Activated CD8-positive, alpha-beta memory T cell treated with anti-CD3 and anti-CD28 coated beads for 24 hours (primary cell): Measurements from ENCODE around the gene TYSND1.
"Not testable (repeated sequence)": the region's sequence is repeated elsewhere in the genome, so short reads cannot be mapped to it uniquely, and the experiment has no call there.

Source experiments
- DNase-seq: peaks from one replicate; pipeline ENCODE4 v3.0.0-alpha.2; 2020

The TYSND1 gene

DNA sequence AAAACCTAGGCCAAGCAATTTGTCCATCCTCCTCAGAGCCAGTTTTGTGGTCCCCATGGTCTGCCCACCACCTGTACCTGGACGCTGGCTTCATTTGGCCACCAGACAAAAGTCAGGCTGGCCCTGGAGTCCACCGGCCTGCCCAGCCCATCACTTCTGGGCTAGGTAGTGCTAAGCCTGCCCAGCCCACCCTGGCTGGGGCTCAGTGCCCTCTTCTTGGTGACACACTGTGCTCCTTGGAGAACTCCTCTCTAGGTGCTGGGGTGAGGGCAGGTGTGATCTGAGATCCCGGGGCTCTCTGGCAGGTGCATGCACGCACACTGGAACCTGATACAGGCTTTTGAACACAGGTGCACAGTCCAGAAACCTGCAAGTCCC lies 15.0 kb downstream of the TYSND1 start:
- DNase-seq = no peak

DNA sequence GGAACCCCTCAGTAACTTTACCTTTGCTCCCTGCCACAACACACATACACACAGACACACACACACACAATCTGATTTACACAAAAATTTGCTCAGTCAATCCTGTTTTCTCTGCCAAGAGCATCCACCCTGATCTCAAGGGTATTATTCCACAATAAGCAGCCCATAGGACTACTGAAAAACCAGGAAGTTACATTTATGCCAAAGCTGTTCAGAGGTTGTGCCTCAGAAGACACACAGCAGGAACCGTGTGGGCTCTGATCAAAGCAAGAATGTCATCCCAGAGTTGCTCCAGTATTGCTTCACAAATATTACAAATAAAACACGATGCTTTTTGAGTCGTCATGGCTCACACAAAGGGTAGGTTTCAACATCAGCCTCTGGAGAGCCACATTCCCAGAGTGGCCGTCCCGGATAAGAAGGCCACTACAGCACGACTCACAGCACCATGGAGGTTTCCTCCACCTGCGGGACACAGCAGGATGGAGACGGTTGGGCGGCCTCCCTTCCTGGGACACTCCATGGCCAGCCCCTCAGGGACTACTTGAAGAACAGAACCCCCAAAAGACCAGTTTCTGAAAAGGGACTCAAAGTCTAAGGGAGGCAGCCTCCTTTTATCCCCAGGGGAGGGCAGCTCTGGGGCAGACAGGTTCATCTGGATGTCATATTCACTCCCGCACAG lies 15.5 kb downstream of the TYSND1 start:
- no peak for DNase-seq

DNA sequence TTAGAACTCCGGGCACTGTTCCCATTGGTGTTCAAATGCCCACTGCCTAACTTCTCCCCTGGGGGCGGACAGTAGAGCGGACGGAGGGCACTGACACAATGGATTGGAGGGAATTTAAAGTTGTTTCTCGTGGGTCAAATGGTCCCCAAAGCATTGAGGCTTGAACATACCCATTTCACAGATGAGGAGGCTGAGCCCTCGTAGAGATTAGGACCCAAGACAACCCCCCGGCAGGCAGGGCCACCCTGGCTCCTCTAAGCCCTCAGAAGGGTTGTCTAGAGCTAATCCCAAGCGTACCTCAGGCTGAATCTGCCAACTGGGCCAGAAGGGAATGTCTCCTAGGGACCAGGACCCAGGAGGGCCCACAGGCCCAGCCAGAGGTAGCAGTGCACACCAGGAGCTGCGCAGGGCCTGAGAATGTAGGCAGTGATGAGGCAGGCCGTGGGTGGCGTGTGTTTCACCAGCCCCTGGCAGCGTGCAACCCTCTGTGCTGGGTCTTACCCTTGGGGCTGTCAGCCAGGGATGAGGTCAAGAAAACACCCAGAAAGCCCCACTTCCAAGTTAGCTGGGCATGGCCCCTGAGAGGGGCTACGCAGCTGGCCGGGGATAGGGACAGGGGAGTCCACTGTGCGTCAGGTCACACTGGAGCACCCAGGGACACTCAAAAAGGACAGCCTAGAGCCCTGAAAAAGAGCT lies 19.7 kb downstream of the TYSND1 start:
- DNase-seq = no peak

DNA sequence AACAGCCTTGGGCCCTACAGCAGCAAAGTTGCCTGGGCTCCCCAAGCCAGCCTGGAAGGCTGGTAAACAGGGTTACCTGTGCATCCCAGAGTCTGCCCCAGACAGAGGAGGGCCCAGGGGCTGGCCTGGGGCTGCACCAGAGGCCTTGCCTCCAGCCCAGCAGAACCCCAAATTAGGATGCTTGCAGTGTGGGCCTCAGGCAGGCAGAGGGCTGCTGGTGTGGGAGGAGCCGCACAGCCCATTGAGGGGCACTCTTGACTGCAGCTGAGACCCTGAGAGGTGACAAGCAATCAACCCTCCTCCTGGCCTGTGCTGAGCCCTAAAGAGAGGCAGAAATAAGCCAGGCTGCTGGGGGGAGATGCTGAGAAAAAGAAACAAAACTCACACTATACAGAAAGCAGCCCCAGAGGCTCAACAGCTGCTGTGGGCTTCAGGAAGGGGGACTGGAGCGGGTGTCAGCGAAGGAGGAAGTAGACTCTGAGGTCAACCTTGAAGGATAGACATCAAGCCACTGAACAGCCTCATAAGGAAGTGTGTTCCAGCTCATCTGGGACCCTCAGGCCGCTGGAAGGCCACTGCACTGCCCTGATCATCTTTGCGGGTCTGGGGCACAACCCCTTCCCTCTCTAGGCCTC lies 20.5 kb downstream of the TYSND1 start:
- DNase-seq = no peak

DNA sequence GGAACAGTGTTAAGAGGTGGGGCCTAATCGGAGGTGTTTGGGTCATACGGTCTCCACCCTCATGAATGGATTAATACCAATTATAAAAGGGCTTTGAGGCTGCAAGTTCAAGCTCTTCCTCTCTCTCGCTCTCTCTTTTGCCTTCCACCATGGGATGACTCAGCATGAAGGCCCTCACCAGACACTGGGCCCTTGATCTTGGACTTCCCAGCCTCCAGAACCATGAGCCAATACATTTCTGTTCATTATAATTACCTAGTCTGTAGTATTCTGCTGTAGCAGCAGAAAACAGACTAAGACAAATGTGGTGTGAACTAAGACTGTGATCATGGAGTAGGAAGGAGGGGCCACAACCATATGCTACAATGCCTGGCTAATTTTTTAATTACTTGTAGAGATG lies 21.6 kb downstream of the TYSND1 start:
- no peak for DNase-seq

DNA sequence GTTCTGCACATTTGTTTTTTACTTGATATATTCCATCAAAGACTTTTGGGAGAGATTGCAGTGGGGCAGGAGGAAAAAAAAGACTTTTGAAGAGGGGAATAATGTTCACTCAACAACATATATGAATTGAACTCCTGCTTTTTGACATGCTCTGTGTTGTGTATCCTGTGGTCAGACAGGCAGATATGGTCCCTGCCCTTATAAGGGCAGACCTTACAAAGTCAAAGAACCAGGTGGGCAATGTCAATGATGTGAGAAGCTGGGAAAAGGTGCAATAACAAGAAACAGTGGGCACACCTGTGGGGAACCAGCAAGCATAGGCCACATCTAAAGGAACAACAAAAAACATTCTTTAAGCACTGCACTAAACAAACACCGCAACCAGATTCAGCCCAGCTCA lies 22.1 kb downstream of the TYSND1 start:
- DNase-seq = no peak

DNA sequence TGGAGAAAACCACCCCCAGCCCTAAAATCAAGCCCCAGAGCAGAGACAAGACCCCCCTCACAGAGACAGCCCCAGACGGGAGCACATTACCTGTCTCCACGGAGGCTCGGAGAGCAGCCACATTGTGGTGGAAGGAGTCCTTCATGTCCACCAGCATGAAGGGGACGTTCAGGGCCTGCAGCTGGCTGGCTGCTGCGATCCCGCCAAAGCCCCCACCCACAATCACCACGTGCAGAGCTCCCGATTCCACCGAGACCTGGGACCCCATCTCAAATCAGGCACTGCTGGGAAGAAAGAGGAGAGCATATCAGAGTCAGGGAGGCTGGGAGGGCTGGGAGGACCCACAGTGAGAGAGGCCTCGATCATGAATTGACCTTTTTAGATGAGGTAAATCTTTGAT lies 22.7 kb downstream of the TYSND1 start:
- no peak for DNase-seq

DNA sequence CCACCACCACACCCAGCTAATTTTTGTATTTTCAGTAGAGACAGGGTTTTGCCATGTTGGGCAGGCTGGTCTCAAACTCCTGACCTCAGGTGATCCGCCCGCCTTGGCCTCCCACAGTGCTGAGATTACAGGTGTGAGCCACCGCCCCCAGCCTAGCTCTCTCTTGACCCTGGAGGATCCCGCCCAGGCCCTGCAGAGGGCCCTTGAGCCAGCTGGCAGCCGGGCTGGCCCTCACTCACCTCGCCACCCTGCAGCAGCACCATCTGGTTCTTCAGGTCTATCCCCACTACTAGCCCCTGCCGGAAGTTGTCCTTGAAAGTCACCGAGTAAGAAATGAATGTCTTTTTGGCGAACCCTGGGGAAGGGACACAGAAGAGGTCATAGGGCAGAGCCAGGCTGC lies 23.3 kb downstream of the TYSND1 start:
- not testable (repeated sequence) for DNase-seq

DNA sequence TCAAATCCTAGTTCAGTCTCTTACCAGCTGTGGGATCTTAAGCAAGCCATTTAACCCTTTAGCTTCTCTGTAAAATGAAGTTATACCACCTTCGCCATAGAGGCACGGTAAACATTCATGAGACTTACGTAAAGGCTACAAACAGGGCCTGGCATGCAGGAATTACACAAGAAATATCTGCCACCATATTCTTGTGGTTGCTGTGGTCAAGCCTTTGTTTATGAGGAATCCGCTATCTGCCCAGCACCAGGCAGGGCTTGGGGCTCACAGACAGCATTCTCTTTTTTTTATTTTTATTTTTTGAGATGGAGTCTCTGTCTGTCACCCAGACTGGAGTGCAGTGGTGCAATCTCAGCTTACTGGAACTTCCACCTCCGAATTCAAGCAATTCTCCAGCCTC lies 23.8 kb downstream of the TYSND1 start:
- no peak for DNase-seq

DNA sequence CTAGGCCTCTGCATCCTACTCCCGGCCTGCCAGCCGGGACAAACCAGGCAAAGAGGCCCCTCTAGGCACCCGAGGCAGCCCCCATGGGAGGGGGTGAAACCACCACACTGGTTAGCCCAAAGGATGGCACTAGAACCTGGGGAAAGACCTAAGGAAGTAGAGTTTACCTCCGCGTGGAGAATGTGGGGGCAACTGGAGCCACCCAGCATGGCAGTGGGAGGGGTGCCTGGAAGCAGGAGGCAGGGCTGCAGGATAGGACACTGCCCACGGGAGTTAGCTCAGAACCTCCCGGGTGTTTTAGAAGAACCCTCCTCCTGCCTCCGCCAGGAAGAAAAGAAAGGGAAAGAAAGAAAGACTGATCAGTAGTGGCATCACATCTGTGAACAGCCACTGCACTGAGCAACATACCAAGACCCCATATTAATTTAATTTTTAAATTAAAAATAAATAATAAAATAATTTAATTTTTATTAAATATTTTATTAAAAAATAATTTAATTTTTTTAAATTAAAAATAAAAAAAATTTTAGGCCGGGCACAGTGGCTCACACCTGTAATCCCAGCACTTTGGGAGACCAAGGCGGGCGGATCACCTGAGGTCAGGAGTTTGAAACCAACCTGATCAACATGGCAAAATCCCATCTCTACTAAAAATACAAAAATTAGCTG lies 25.1 kb downstream of the TYSND1 start:
- DNase-seq = no peak

DNA sequence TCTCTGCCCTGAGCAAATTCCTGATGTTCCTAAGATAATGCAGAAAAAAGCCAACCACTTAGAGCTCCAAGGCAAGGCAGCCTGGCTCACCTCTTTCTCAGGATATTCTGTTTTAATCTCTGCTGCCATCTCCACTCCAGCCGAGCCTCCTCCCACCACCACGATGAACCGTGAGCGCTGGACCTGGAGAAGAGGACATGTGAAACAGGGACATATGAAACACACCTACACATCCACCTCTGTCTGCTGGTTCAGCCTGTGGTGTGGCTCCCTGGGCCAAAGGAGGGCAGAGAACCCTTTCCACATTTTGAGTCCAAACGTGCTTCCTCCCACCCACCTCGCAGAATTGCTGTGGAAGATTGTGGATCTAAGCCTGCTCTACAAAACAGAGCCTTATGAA lies 26.1 kb downstream of the TYSND1 start:
- no peak for DNase-seq

DNA sequence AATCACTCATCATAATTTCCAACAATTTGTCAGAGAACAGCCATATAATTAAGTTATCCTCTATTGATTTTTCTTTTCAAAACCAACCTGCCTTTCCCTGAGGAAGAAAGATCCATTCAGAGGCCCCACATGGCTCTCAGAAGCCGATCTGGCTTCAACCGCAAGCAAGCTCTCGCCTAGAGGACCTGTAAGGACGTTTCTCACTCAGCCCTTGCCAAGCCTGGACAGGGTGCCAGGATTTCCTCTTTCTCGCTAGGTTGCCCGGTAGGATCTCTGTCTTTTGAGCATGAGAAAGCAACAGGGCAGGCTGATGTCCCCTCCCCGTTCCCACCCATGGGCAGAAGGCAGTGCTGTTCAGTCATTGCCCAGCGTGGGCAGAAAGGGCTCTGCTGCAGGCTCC lies 26.9 kb downstream of the TYSND1 start:
- no peak for DNase-seq

DNA sequence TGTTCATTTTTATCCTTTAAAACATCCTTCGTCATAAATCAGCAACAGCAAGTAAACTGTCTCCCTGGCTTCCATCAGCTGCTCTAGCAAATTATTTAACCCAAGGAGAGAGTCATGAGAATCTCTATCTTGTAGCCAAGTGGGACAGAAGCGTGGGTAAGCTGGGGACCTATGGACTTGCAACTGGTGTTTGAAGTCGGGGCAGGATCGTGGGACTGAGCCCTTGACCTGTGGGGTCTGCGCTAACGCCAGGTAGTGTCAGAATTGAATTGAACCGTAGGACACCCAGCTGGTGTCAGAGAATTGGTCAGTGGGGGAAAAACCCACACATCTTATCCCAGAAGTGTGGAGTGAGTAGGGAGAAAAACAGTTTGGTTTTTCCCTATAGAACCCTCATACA lies 27.3 kb downstream of the TYSND1 start:
- DNase-seq = no peak

DNA sequence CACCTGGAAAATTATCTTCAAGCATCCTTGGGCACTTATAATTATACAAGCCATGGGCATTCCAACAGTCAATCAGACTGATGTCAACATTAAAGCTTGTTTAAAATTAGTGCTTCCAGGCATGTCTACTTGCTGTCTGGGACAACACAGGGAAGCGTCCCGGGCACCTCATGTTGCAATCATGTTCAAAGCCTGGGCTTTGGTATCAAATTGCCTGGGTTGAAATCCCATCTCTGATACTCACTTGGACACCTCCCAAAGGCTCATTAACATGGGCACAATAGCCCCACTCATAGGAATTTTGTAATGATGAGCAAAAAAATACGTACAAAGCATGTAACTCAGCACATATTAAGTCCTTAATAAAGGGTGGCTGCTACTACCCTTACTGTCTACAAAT lies 28.3 kb downstream of the TYSND1 start:
- DNase-seq = no peak

DNA sequence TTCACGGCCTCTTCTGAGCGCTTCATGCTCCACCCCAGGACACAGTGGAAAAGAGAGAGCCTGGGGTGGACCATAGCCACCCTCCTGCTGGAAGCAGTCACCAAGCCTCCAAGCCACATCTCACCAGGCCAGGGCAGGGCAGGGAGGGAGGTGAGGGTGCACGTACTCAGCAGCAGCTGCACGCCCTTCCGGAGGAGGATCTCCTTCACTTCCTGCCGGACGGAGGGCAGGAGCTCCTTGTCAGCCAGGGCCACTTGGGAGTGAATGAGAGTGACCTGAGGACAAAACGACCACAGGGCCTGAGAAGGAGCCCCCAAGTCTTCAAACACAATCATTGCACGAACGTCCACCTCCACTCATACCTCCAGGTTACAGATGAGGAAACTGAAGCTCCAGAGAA lies 28.9 kb downstream of the TYSND1 start:
- DNase-seq = no peak

DNA sequence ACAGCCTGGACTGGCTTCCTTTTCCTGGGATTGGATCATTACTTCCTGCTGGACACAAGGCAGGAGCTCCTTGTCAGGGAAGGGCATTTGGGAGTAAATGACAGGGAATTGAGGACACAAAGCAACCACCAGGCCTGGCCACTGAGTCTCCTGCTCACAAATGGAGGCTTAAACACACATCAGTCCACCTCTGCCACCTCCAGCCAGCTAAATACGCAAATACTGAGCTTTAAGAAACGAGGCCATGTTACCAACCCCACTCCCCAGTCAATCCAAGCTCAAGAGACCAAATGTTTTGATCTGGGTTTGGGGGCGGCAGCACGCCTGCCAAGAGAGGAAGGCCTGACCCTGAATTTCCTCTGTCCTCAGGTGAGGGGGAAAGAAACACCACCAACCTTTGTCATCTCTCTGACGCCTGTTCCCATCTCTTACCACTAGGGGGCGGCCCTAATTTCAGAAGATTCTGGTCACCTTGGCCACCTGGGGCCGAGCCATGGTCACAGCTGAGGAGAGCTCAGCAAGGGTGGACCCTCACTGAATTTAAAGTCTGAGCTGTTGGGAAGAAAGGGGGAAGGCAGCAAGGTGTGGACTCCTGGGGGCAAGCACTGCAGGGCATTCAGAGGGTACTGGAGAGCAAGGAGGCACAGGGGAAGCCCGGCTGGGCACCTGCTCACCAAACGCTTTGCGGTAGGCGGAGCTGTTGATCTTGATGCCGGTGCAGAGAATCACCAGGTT lies 30.4 kb downstream of the TYSND1 start:
- peak; percentile 83 for DNase-seq

DNA sequence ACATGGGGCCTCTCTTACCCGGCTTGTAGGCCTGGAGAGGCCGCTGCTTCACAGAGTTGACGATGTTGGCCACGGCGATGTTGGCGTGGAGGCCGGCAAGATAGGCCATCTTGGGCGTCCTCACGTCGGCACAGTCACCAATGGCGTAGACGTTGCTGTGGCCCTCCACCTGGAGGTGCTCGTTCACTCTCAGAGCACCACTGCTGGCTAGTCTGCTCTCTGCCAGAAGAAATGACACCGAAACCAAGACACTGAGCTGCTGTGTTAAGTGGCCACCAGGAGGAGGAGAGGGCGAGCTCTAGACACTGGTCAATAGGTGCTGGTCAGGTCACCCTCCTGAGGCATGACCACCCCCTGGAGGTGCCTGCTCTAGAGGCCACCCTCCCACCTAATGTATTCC lies 31.6 kb downstream of the TYSND1 start:
- DNase-seq = no peak

DNA sequence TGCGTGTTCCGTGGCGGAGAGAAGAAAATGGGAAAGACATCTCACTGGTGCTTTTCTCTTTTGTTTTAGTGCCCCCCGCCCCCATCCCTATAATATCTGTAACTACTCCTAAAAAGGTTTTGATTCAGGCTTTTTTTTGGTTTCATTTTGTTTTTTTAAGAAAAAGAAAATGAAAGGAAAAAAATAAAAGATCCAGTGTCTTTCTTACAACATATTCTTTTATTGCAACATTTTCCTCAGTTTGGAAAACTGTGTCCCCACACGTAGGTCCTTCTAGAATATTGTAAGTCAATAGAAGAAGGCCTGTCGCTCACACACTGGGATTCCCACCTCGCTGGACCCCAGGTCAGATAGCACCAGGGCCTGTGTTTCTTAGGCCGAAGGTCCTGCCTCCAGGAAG lies 34.4 kb downstream of the TYSND1 start:
- no peak for DNase-seq

DNA sequence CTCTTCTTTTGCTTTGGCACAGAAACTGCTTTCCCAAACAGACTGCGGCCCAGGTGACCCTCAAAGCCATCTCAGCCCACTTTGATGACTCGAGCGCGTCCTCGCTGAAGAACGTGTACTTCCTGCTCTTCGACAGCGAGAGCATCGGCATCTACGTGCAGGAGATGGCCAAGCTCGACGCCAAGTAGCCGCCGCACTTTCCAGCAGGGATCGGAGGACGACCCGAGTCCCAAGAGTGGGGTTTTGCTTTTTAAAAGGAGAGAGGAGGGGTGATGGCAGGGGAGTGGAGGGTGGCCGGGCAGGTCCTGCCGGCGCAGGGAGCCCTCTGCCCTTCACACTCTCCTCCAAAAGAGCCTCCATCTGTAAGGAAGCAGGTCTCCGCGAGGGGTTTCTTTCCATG lies 35.0 kb downstream of the TYSND1 start:
- no peak for DNase-seq

DNA sequence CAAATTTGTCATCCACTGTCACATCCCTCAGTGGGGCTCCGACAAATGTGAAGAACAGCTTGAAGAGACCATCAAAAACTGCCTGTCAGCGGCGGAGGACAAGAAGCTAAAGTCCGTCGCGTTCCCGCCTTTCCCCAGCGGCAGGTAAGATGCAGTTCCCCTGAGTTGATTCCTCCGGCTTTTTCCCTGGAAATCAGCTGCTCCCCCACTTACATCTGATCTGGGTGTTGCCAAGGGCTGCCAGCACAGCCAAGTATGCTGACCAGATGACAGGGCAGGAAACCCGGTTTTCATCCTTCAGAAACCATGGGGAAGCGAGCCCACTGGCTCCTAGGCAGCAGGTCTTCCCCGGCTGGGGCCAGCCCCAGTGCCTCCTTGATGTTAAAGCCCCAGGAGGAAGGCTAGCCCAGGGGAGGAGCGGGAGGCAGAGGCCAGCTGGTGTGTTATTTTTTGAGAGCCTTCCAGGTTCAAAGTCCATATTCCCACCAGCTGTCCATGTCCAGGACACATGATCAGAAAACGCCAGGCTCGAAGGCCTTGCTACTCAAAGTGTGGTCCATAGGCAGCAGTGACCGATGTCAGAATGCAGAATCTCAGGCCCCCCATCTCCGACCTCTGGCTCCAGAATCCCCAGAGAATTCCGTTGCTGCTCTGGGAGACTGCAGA lies 37.3 kb downstream of the TYSND1 start:
- no peak for DNase-seq

DNA sequence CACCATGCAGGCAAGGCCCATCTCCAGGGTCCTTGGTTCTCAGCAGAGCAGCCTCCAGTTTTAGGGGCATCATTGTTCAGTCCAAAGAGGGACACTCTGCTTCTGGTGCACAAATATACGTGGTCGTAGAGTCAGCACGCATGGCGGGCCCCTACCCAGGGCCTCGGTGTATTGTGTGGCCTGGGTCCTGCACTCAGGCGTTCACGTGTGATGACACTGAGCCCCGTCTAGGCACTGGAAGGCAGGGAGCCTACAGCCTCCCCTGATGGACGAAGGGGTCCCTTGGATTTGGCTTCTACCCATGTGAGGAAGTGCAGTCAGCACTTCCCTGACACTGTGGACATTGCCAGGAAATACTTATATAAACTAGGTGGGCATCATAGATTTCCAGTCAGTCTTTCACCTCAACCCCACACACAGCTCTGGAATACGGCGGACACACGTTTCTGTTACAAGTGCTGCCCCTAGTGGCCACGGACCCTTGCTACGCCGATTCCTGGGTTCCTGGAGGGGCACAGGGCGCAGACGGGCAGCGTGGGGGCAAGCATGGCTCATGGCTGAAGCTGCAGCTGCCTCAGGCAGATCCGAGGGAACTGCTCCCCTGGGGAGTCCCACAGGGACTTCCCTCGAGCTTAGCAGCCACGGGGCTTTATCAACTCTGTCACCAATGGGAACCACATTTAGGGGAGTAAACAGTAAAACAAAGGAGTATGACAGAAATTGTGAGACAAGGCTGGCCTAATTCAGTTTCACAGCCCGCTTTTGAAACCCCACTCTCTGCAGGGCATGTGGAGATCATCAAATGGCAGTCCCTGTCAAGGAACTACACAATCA lies 39.3 kb downstream of the TYSND1 start:
- DNase-seq = no peak

DNA sequence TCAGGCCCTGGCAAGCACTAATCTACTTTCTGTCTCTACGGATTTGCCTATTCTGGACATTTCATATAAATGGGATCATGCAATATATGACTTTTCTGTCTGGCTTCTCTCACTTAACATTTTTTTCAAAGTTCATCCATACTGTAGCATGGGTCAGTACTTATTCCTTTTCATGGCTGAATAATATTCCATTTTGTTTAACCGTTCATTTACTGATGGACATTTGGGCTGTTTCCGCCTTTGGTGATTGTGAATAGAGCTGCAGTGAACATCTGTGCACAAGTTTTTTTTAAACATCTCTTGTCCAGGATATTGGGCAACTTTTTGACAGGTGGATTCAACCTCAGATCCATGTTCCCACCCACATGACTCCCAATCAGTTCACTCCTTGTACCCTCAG lies 44.8 kb downstream of the TYSND1 start:
- DNase-seq = no peak
